ENCODE measurements around the gene TMPRSS4.
"Not testable (repeated sequence)": the region's sequence is repeated elsewhere in the genome, so short reads cannot be mapped to it uniquely, and the experiment has no call there.

The TMPRSS4 gene

DNA sequence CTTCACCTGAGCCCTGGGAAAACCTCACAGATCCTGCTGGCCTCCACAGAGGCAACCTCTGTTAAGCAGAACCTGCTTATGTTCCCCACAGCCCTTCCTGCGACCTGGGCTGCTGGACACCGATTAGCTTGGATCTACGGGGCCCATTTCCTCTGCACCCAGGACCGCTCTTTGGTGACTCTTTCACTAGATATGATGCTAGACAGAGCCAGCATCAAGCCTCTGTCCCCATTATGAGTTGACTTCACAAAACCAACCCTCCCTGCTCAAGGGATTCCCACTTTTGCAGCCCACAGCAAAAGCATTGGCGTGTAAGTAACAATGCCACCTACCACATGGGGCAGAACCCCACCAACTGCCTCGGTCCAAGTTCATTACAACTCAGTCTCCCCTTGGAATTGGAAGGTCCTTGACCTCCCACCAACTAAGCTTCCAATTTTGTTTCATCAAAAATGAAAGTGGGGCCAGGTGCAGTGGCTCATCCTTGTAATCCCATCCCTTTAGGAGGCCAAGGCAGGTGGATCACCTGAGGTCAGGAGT lies 15.2 kb upstream of the TMPRSS4 start:
- no peaks in the 10 kb centered on the region for H3K27me3 ChIP-seq (ENCODE audit: insufficient read depth, low read length, poor library complexity, severe bottlenecking)
- no peaks in the 10 kb centered on the region for H3K9me2 ChIP-seq (replicated peaks; ENCODE audit: low read depth, low read length)
- no peaks in the 10 kb centered on the region for H3F3A ChIP-seq (ENCODE audit: low read depth)
- no peak overlapping the region for H3K4me3 ChIP-seq (ENCODE audit: low read length, poor library complexity, severe bottlenecking)
- H3K9me3 ChIP-seq (ENCODE audit: insufficient read depth, low read depth, low read length) = no peaks in the 10 kb centered on the region
- no peaks in the 10 kb centered on the region for H4K20me1 ChIP-seq (ENCODE audit: insufficient read depth, low read length, poor library complexity, severe bottlenecking)
- H3K9ac ChIP-seq (ENCODE audit: low read depth, low read length, poor library complexity, severe bottlenecking) = no peak overlapping the region
- no peak overlapping the region for H2AFZ ChIP-seq (ENCODE audit: low read length)
- H3K4me1 ChIP-seq (ENCODE audit: insufficient read depth, low read length, poor library complexity, severe bottlenecking) = no peaks in the 10 kb centered on the region
- no peaks in the 10 kb centered on the region for H3K79me2 ChIP-seq (ENCODE audit: insufficient read depth, low read length)
- H3K4me2 ChIP-seq (ENCODE audit: low read depth, low read length, poor library complexity, severe bottlenecking) = no peak overlapping the region
- TF ChIP-seq EZH2phosphoT487 (IDR thresholded peaks at IDR 0.05; ENCODE audit: borderline replicate concordance) = no peak
- no peak for TF ChIP-seq CTCF (conservative IDR thresholded peaks at IDR 0.05; ENCODE audit: low read length)
- H3K36me3 ChIP-seq (ENCODE audit: insufficient read depth, low read length) = no peaks in the 10 kb centered on the region

GRCh38 chr11:118062181-118062580 lies 14.7 kb upstream of the TMPRSS4 start:
- not testable (repeated sequence) for H3K9me3 ChIP-seq (ENCODE audit: insufficient read depth, low read depth, low read length); H3K27me3 ChIP-seq (ENCODE audit: insufficient read depth, low read length, poor library complexity, severe bottlenecking); H3K9ac ChIP-seq (ENCODE audit: low read depth, low read length, poor library complexity, severe bottlenecking); H3K9me2 ChIP-seq (replicated peaks; ENCODE audit: low read depth, low read length); H3F3A ChIP-seq (ENCODE audit: low read depth); H3K4me1 ChIP-seq (ENCODE audit: insufficient read depth, low read length, poor library complexity, severe bottlenecking); H4K20me1 ChIP-seq (ENCODE audit: insufficient read depth, low read length, poor library complexity, severe bottlenecking); H3K4me3 ChIP-seq (ENCODE audit: low read length, poor library complexity, severe bottlenecking); H3K36me3 ChIP-seq (ENCODE audit: insufficient read depth, low read length); H3K79me2 ChIP-seq (ENCODE audit: insufficient read depth, low read length); H3K4me2 ChIP-seq (ENCODE audit: low read depth, low read length, poor library complexity, severe bottlenecking); H2AFZ ChIP-seq (ENCODE audit: low read length)

DNA sequence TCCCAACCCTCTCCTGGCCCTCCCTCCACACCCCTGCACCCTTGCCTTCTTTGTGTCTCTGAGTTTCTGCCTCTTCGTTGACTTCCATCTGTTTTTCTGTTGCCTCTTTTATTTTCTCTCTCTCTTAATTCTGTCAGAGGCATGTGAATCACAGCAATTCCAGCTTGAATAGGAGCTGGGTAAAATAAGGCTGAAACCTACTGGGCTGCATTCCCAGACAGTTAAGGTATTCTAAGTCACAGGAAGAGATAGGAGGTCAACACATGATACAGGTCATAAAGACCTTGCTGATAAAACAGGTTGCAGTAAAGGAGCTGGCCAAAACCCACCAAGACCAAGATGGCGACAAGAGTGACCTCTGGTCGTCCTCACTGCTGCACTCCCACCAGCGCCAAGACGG lies 14.2 kb upstream of the TMPRSS4 start:
- H3K36me3 ChIP-seq (ENCODE audit: insufficient read depth, low read length); H4K20me1 ChIP-seq (ENCODE audit: insufficient read depth, low read length, poor library complexity, severe bottlenecking); H3K4me3 ChIP-seq (ENCODE audit: low read length, poor library complexity, severe bottlenecking); H3K4me1 ChIP-seq (ENCODE audit: insufficient read depth, low read length, poor library complexity, severe bottlenecking); H3K79me2 ChIP-seq (ENCODE audit: insufficient read depth, low read length); H3K9ac ChIP-seq (ENCODE audit: low read depth, low read length, poor library complexity, severe bottlenecking); H3K27me3 ChIP-seq (ENCODE audit: insufficient read depth, low read length, poor library complexity, severe bottlenecking); H3K4me2 ChIP-seq (ENCODE audit: low read depth, low read length, poor library complexity, severe bottlenecking); H2AFZ ChIP-seq (ENCODE audit: low read length); H3K9me2 ChIP-seq (replicated peaks; ENCODE audit: low read depth, low read length); H3K9me3 ChIP-seq (ENCODE audit: insufficient read depth, low read depth, low read length); H3F3A ChIP-seq (ENCODE audit: low read depth): not testable (repeated sequence)

DNA sequence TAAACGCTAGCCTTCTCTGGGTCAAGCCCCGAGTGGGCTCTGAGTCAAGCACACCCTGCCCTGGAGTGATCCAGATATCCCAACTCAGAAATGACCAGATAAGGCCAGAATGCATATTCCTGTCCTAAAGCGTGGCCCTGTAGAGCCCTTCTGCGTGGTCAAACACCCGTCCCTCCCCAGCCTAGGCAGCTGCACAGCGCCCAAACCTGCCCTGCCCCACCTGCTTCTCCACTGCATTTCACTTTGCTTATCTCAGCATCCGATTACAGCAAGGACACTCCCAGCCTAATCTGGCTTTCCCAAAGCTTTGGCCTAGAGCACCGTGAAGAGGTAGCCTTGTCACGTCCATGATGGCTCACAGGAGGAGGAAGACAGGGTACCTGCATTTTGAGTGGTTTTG lies 11.9 kb upstream of the TMPRSS4 start:
- H3K9ac ChIP-seq (ENCODE audit: low read depth, low read length, poor library complexity, severe bottlenecking) = no peak overlapping the region
- H3K9me2 ChIP-seq (replicated peaks; ENCODE audit: low read depth, low read length) = no peaks in the 10 kb centered on the region
- no peaks in the 10 kb centered on the region for H3K36me3 ChIP-seq (ENCODE audit: insufficient read depth, low read length)
- no peaks in the 10 kb centered on the region for H3F3A ChIP-seq (ENCODE audit: low read depth)
- no peaks in the 10 kb centered on the region for H3K27me3 ChIP-seq (ENCODE audit: insufficient read depth, low read length, poor library complexity, severe bottlenecking)
- no peak overlapping the region for H3K4me3 ChIP-seq (ENCODE audit: low read length, poor library complexity, severe bottlenecking)
- TF ChIP-seq EZH2phosphoT487 (IDR thresholded peaks at IDR 0.05; ENCODE audit: borderline replicate concordance) (no peak), CTCF (conservative IDR thresholded peaks at IDR 0.05; ENCODE audit: low read length) (no peak)
- H2AFZ ChIP-seq (ENCODE audit: low read length) = no peak overlapping the region
- H3K79me2 ChIP-seq (ENCODE audit: insufficient read depth, low read length) = no peaks in the 10 kb centered on the region
- H3K4me2 ChIP-seq (ENCODE audit: low read depth, low read length, poor library complexity, severe bottlenecking) = no peak overlapping the region
- no peaks in the 10 kb centered on the region for H4K20me1 ChIP-seq (ENCODE audit: insufficient read depth, low read length, poor library complexity, severe bottlenecking)
- H3K9me3 ChIP-seq (ENCODE audit: insufficient read depth, low read depth, low read length) = no peaks in the 10 kb centered on the region
- no peaks in the 10 kb centered on the region for H3K4me1 ChIP-seq (ENCODE audit: insufficient read depth, low read length, poor library complexity, severe bottlenecking)
